Activated naive CD4-positive, alpha-beta T cell treated with anti-CD3 and anti-CD28 coated beads, Interleukin-2, amount 10 ng/mL, durations not matched to agents 7 days and 5 days (primary cell): ENCODE data around the gene TMEM164.

Experiments
- CTCF ChIA-PET: fragments of 350-600 bp; sonication (Branson Sonifier 250); formaldehyde crosslinking; loops from one replicate; lab custom pipeline; 2021; ENCODE audit warnings: antibody characterized with exemption; lab: Charles Lee
- DNase-seq: peaks from one replicate; pipeline ENCODE4 v3.0.0-alpha.2; 2020
- H3K27ac Mint-ChIP-seq: one replicate; pipeline ENCODE4 v1.8.0; 2021; ENCODE audit warnings: mild to moderate bottlenecking, moderate library complexity, mixed read lengths
- H3K27me3 Mint-ChIP-seq: one replicate; pipeline ENCODE4 v1.8.0; 2021; ENCODE audit warnings: mild to moderate bottlenecking, mixed read lengths
- H3K36me3 Mint-ChIP-seq: one replicate; pipeline ENCODE4 v1.8.0; 2021; ENCODE audit warnings: mixed read lengths
- H3K4me1 Mint-ChIP-seq: one replicate; pipeline ENCODE4 v1.8.0; 2021; ENCODE audit warnings: mixed read lengths
- H3K4me3 Mint-ChIP-seq: one replicate; pipeline ENCODE4 v1.8.0; 2021; ENCODE audit warnings: mild to moderate bottlenecking, moderate library complexity, mixed read lengths
- H3K9me3 Mint-ChIP-seq: one replicate; pipeline ENCODE4 v1.8.0; 2021; ENCODE audit warnings: mixed read lengths

The TMEM164 gene

DNA sequence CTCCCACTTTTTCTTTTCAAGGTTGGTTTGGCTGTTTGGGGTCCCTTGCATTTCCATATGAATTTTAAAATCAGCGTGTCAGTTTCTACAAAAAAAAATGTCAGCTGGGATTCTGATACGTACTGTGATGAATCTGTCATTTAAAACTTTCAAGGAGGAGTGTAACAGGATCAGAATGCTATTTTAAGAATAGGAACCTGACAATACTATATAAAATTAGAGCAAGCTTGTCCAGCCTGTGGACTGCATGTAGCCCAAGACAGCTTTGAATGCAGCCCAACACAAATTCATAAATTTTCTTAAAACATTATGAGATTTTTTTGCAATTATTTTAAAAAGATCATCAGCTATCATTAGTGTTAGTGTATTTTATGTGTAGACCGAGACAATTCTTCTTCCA, 56.5 kb downstream of the TMEM164 start:
- no peaks in the 10 kb centered on the region for H3K4me1 Mint-ChIP-seq
- DNase-seq = no peak
- H3K36me3 Mint-ChIP-seq = peaks cover 7% of the 10 kb centered on the region
- H3K4me3 Mint-ChIP-seq = no peak overlapping the region
- no peak overlapping the region for H3K27ac Mint-ChIP-seq
- CTCF ChIA-PET = no interaction called here
- H3K27me3 Mint-ChIP-seq = no peaks in the 10 kb centered on the region
- no peaks in the 10 kb centered on the region for H3K9me3 Mint-ChIP-seq

DNA sequence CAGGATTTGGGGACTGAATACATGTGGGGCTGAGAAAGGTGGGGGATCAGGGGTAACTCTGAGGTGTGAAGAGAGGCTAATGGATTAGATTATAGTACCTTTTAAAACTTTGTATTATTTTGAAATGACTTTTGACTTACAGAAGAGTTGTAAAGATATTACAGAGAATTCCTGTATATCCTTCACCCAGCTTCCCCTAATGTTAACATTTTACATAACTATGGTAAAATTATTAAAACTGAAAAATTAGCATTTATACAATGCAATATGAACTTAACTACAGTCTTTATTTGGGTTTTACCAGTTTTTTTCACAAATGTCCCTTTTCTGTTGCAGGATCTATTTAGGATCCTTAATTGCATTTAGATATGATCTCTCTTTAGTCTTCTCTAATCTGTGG, 57.4 kb downstream of the TMEM164 start:
- Mint-ChIP-seq H3K4me1 (no peaks in the 10 kb centered on the region), H3K36me3 (peaks cover 6% of the 10 kb centered on the region), H3K9me3 (no peaks in the 10 kb centered on the region), H3K27ac (no peak overlapping the region), H3K4me3 (no peak overlapping the region), H3K27me3 (no peaks in the 10 kb centered on the region)
- DNase-seq = no peak
- CTCF ChIA-PET = no interaction called here

DNA sequence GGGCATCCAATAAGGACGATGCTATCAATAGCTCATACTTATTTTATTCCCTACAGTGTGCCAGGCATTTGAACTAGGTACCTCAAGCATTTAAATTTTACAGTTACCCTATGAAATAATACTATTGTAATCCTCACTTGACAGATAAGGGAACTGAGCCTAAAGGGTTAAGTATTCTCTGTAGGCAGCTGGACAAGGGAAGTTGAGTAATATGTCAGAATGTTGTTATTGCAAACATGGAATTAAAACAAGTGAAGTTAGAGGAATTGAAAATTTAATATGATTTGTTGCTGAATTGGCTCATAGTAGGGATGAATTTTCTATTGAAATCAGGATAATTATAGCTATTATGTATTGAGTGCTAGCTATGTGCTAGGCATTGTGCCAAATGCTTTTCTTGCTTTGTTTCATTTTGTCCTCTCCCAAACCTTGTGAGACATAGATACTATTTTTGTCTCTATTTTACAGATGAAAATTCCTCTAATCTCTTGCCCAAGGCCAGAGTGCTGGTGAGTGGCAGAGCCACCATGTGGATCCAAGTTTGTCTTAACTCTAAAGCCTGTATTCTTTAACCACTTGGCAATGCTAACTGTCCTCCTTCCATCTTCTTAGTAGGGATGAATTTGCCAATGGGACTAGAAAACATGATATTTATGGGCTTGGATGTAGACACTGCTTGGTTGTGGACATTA, 58.1 kb downstream of the TMEM164 start:
- CTCF ChIA-PET = no interaction called here
- no peaks in the 10 kb centered on the region for H3K4me1 Mint-ChIP-seq
- H3K27ac Mint-ChIP-seq = no peak overlapping the region
- H3K4me3 Mint-ChIP-seq = no peak overlapping the region
- peaks cover 3% of the 10 kb centered on the region for H3K36me3 Mint-ChIP-seq
- DNase-seq = no peak
- H3K27me3 Mint-ChIP-seq = no peaks in the 10 kb centered on the region
- H3K9me3 Mint-ChIP-seq = no peaks in the 10 kb centered on the region

DNA sequence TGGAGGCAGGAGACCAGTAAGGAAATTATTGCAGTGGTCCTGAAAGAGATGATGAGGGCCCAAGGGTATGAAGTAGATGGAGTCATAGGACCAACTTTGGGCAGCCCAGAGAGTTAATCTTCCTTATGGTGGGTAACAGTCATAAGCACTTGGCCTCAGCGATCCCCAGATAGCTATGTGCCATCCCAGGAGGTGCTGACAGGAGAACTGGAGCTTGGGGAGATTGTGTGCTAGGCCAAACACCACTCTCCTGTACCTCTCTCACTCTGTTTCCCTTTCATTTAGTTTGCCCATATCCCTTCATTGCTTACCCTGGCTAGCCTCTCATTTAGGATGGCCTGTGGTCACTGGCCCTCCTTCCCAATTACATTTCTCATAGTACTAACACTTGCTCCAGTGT, 60.0 kb downstream of the TMEM164 start:
- H3K36me3 Mint-ChIP-seq = peaks cover 5% of the 10 kb centered on the region
- no peak for DNase-seq
- H3K27ac Mint-ChIP-seq = no peak overlapping the region
- no peaks in the 10 kb centered on the region for H3K4me1 Mint-ChIP-seq
- no peaks in the 10 kb centered on the region for H3K27me3 Mint-ChIP-seq
- CTCF ChIA-PET = no interaction called here
- no peaks in the 10 kb centered on the region for H3K9me3 Mint-ChIP-seq
- H3K4me3 Mint-ChIP-seq = no peak overlapping the region

DNA sequence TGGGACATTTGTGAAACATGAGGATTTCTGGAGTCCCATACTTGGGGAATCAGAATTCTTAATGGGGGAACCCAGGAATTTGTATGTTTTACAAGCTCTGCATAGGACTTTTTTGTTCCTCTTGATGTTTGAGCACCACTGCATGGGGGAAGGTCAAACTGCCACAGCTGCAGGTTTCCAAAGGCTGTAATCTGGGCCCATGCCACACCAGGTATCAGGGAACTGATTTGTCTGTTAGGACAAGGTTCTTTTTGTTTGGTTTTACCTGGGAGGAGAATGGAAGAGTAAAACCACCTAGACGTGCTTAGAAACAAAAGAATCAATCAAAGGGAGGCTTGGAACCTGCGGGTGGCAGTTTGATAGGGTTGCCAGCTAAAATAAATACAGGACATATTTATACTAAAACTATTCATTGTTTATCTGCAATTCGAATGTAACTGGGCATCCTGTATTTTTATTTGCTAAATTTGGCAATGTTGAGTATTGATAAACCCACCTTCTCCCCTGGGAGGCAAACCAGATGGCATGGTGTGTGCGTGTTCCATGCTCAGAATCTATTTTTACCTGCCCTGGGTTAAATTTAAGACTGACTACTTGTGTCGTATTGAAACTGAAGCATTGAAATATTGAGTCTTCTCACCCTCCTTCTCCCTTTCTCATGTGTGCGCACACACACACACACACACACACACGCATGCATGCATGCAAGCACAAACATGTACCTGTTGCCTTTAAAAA, 63.7 kb downstream of the TMEM164 start:
- H3K9me3 Mint-ChIP-seq = no peaks in the 10 kb centered on the region
- DNase-seq = no peak
- peaks cover 6% of the 10 kb centered on the region for H3K36me3 Mint-ChIP-seq
- CTCF ChIA-PET = no interaction called here
- H3K27ac Mint-ChIP-seq = no peak overlapping the region
- H3K27me3 Mint-ChIP-seq = no peaks in the 10 kb centered on the region
- no peak overlapping the region for H3K4me3 Mint-ChIP-seq
- no peaks in the 10 kb centered on the region for H3K4me1 Mint-ChIP-seq

DNA sequence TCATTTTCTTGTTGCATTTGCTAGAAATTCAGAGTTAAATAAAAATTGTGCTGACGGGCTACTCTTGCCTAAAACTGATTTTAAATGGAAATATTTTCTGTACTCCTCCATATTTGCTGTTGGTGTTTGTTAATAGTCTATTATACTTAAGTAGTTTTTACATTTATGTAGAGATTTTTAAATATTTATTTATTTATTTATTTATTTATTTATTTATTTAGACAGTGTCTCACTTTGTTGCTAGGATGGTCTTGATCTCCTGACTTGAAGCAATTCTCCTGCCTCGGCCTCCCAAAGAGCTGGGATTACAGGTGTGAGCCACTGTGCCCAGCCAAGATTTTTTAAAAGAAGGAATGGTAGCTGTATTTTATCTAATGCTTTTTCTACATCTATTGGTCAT, 68.1 kb downstream of the TMEM164 start:
- Mint-ChIP-seq H3K27me3 (no peaks in the 10 kb centered on the region), H3K9me3 (no peaks in the 10 kb centered on the region), H3K4me1 (no peaks in the 10 kb centered on the region), H3K4me3 (no peak overlapping the region), H3K36me3 (peaks cover 11% of the 10 kb centered on the region), H3K27ac (no peak overlapping the region)
- CTCF ChIA-PET = no interaction called here
- DNase-seq = no peak

DNA sequence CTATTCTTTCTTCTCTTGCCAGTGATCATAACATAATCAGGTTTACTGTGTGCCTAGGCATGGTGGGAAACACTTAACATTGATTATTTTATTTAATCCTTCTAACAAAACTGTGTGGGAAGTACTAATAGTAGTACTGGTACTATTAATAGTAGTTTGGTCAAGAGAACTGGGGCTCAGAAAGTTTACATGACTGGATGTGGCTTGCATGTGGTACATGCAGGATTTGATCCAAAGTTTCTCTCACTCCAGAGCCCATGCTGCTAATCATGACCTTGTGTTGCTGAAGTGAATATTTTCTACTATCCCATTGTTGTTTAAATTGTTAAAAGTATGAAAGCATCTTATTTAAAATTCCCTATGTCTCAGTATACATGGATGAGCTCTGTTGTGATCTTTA, 78.4 kb downstream of the TMEM164 start:
- H3K27me3 Mint-ChIP-seq = no peaks in the 10 kb centered on the region
- H3K9me3 Mint-ChIP-seq = peaks cover 2% of the 10 kb centered on the region
- CTCF ChIA-PET = no interaction called here
- H3K27ac Mint-ChIP-seq = no peak overlapping the region
- H3K4me1 Mint-ChIP-seq = no peaks in the 10 kb centered on the region
- peaks cover 8% of the 10 kb centered on the region for H3K36me3 Mint-ChIP-seq
- H3K4me3 Mint-ChIP-seq = no peak overlapping the region
- DNase-seq = no peak

DNA sequence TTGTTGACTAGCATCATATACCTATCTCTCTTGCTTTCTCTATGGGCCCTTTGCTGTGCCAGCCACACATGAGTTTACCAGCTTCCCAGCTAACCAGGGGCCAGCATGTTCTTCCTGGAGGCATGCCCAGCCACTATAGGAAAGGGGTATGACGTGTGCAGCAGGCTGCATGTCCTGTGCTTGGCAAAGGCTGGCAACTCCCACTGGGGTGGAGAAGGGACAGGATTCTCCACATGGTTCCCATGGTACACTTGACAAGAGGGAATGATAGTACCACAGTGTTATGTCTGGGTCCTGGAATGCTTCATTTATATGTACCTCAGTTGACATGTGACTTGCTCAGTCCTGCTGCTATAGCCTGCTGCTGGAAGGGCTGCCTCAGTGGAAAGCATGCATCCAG, 78.8 kb downstream of the TMEM164 start:
- DNase-seq = no peak
- CTCF ChIA-PET = no interaction called here
- Mint-ChIP-seq H3K36me3 (peaks cover 4% of the 10 kb centered on the region), H3K27ac (no peak overlapping the region), H3K9me3 (peaks cover under 1% of the 10 kb centered on the region), H3K27me3 (no peaks in the 10 kb centered on the region), H3K4me3 (no peak overlapping the region), H3K4me1 (no peaks in the 10 kb centered on the region)

DNA sequence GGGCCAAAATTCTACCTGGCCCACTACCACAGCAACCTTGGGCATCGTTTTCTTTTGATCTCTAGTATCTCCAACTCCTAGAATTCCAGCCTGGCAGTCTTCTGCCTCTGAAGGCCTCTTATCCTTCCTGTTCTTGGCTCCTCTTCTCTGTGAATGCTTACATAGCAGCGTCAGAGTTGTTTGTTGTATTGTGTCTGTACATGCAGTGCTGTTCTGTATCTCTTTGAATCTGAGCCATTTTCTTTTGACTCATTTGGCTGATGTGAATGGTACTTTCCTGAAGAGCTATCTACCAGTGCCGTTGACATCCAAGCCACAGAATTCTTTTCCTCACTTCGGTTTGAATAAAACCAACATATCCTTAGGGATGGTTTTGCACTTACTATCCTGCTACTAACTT, 79.2 kb downstream of the TMEM164 start:
- CTCF ChIA-PET = no interaction called here
- Mint-ChIP-seq H3K9me3 (no peaks in the 10 kb centered on the region), H3K4me1 (peaks cover under 1% of the 10 kb centered on the region), H3K27me3 (no peaks in the 10 kb centered on the region), H3K4me3 (no peak overlapping the region), H3K27ac (no peak overlapping the region), H3K36me3 (peaks cover 4% of the 10 kb centered on the region)
- no peak for DNase-seq

DNA sequence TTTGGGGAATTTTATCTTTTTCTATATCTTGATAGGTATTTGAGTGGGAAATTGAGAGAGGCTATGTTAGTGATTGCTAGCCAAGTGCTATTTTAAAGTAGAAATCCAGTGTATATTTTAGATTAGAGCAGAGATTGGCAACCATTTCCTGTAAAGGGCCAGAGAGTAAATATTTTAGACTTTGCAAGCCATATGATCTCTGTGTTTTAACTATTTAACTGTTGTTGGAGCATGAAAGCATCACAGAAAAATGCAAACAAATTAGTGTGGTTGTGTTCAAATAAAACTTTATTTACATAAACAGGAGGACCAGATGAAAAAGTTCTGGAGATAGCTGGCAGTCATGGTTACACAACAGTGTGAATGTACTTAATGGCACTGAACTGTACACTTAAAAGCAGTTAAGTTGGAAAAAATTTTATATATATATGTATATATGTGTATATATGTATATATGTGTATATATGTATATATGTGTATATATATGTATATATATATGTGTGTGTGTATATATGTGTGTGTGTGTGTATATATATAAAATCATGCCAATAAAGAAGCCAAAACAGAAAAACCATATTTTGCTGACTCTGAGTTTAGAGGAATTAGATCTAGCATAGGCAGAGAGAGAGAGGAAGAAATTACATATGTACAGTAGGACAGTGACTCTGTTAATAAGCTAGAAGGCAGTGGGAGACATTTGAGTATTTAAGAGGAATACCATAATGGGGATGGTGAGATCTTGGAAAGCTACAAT, 83.4 kb downstream of the TMEM164 start:
- no peak overlapping the region for H3K27ac Mint-ChIP-seq
- DNase-seq = no peak
- CTCF ChIA-PET = no interaction called here
- H3K4me1 Mint-ChIP-seq = peaks cover 7% of the 10 kb centered on the region
- no peak overlapping the region for H3K4me3 Mint-ChIP-seq
- H3K9me3 Mint-ChIP-seq = no peaks in the 10 kb centered on the region
- H3K36me3 Mint-ChIP-seq = peaks cover 6% of the 10 kb centered on the region
- no peaks in the 10 kb centered on the region for H3K27me3 Mint-ChIP-seq

DNA sequence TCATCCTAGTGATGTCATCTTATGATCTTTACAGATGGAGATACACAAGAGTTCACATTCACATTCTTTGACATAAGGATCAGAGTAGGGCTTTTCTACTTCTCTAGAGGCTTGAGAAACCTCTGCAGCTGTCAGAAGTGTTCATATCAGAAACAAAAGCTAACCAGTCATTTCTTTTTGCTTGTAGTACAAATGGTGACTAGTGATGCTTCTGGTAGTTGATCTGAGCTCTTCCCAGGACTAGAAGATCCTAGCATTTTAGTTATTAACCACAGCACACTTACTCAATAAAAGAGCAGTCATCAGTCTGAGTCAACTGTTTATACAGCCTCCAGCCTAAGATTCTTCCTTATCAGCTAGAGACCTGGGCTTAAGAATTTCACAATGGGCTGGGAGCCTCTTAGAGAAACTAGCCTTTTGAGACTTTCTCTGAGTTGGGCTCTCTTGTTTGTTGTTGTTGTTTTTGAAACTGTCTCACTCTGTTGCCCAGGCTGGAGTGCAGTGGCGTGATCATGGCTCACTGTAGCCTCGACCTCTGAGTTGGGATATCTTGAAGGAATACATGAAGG, 84.1 kb downstream of the TMEM164 start:
- H3K9me3 Mint-ChIP-seq = no peaks in the 10 kb centered on the region
- H3K27me3 Mint-ChIP-seq = no peaks in the 10 kb centered on the region
- no peak for DNase-seq
- CTCF ChIA-PET = no interaction called here
- H3K4me1 Mint-ChIP-seq = peaks cover 7% of the 10 kb centered on the region
- H3K4me3 Mint-ChIP-seq = no peak overlapping the region
- H3K36me3 Mint-ChIP-seq = peaks cover 6% of the 10 kb centered on the region
- H3K27ac Mint-ChIP-seq = no peak overlapping the region

DNA sequence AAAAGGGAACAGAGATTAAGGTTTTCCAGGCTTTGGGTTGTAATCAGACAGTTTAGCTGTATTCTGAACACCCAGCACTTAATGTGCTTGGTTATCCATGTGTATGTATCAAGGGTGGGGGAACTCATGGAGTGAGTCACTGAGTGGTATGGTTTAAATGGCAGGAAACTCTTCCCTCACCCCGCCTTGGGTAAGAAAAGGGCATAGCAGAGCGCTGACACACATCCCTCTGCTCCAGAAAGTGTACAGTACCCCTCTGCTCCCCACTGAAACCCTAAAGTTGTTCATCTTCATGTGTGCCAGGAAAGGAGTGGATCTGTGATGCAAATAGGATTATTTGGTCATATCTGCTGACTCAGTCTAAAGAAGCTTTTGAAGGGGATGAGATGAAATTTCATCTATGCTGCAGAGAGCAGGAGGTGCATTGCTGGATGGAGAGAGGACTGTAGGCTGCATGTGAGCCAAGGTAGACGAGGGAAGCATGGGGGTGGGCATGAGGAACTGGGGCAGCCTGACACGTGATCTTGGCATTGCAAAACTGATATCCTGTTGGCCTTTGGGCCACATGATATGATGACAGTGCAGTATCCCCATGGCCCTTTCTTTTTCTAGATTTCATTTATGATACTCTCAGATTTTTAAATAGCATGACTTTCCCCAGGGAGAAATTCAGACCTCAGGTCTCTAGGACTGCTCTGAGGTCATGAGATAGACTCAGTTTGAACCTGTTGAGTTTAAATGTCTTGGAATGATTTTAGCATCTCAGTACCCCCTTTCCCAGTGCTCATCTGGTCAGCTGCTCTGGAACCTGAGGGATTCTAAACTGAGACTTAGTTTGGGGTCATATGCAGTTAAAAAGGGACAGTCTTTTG, 84.8 kb downstream of the TMEM164 start:
- Mint-ChIP-seq H3K9me3 (no peaks in the 10 kb centered on the region), H3K4me1 (peaks cover 7% of the 10 kb centered on the region), H3K27ac (no peak overlapping the region), H3K27me3 (no peaks in the 10 kb centered on the region), H3K36me3 (peaks cover 9% of the 10 kb centered on the region), H3K4me3 (no peak overlapping the region)
- DNase-seq = no peak
- CTCF ChIA-PET = no interaction called here

DNA sequence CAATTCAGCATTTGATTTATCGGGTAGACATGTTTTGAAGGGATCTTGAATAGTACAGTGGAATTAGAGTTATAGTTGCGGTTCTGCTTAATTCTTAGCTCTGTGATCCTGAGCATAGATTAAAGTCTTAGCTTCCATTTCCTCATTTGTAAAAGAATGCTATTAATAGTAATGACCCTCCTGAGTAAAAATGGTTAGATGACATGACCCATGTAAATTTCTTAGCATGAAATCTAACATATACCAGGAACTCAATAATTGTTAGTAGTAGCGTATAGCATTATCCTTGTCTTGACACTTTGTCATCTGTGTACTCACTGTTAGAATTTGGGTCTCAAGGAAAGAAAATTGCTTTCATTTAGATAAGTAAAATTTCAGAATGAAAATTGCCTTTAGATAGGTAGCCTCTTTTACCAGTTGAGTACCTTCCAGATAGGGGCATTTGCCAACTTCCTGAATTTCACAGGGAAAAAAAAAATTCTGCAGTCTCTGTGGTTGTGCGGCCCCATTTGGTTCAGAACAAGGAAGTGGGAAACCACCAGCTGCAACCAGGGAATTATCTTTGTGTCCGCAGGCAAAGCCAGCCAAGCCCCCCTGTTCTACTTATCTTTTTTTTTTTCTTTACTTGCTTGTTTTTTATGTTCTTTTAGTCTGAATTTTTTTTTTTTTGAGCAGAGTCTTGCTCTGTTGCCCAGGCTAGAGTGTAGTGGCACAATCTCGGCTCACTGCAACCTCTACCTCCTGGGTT, 86.9 kb downstream of the TMEM164 start:
- H3K4me3 Mint-ChIP-seq = no peak overlapping the region
- peaks cover 13% of the 10 kb centered on the region for H3K36me3 Mint-ChIP-seq
- H3K27me3 Mint-ChIP-seq = no peaks in the 10 kb centered on the region
- DNase-seq = no peak
- peaks cover 2% of the 10 kb centered on the region for H3K9me3 Mint-ChIP-seq
- CTCF ChIA-PET = no interaction called here
- peaks cover 7% of the 10 kb centered on the region for H3K4me1 Mint-ChIP-seq
- H3K27ac Mint-ChIP-seq = no peak overlapping the region
